BLaER1 (cell line): Measurements from ENCODE around the gene PLEKHD1.

Source experiments
- H3K27ac ChIP-seq: shearing (Covaris generic); formaldehyde crosslinking; 2 replicates; pipeline ENCODE4 v1.8.1; 2022
- H3K27me3 ChIP-seq: shearing (Covaris generic); formaldehyde crosslinking; 2 replicates; pipeline ENCODE4 v1.8.1; 2022
- H3K36me3 ChIP-seq: shearing (Covaris generic); formaldehyde crosslinking; 2 replicates; pipeline ENCODE4 v1.8.1; 2022
- H3K4me1 ChIP-seq: shearing (Covaris generic); formaldehyde crosslinking; 2 replicates; pipeline ENCODE4 v1.8.1; 2022
- H3K4me2 ChIP-seq: shearing (Covaris generic); formaldehyde crosslinking; 2 replicates; pipeline ENCODE4 v1.8.1; 2022
- H3K4me3 ChIP-seq: shearing (Covaris generic); formaldehyde crosslinking; 2 replicates; pipeline ENCODE4 v1.8.1; 2022
- H3K9ac ChIP-seq: shearing (Covaris generic); formaldehyde crosslinking; 2 replicates; pipeline ENCODE4 v1.8.1; 2022
- H3K9me3 ChIP-seq: shearing (Covaris generic); formaldehyde crosslinking; 2 replicates; pipeline ENCODE4 v1.8.1; 2022
- H4K20me1 ChIP-seq: shearing (Covaris generic); formaldehyde crosslinking; 2 replicates; pipeline ENCODE4 v1.8.1; 2022
- Cebpa-rat ChIP-seq: shearing (Covaris generic); IDR thresholded peaks from 2 replicates; pipeline ENCODE4 v1.8.1; 2022

Gene PLEKHD1

DNA sequence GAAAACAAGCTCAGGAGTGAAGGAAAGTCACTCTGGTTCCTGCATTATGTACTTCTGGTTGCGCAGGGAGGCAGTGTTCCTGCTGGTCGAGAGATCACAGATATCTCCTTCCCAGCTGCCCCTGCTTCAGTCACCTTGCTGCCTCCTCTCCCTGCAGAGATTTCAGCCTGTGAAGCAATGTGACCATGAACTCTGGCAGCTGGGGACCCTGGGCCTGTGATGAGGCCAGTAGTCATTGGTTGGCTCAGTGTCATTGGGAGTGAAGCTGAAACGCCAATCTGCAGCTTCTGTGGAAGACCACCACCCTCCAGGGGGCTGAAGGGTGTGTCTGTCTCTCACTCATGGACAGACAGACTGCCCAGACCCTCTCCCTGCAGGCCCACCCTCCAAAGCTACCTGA, 45.0 kb downstream of the PLEKHD1 start:
- Histone ChIP-seq H3K27me3 (no peaks in the 10 kb centered on the region), H3K4me3 (no peak overlapping the region), H3K36me3 (no peaks in the 10 kb centered on the region), H3K9me3 (no peaks in the 10 kb centered on the region), H3K4me1 (no peaks in the 10 kb centered on the region), H4K20me1 (no peaks in the 10 kb centered on the region), H3K9ac (no peak overlapping the region), H3K4me2 (no peak overlapping the region), H3K27ac (no peak overlapping the region)
- no peak for TF ChIP-seq Cebpa-rat

DNA sequence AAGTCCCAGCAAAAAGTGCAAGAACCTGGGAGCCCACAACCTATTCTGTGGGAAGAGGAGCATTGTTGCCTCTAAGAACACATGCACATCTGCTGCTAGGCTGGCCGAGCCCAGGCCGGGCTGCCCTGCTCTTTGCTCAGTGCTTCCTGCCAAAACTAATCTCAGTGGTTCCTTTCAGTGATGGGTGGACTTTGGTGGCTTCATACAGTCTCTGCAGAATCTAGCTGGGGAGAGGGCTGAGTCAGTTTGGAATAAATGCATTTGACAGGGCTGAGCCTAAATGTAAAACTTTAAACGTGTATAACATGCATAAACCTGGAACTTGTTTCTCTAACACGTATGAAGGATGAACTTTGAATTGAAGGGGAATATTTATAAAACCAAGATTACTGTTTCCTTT, 45.6 kb downstream of the PLEKHD1 start:
- H3K9ac ChIP-seq = no peak overlapping the region
- no peak for TF ChIP-seq Cebpa-rat
- no peak overlapping the region for H3K27ac ChIP-seq
- no peaks in the 10 kb centered on the region for H4K20me1 ChIP-seq
- H3K4me2 ChIP-seq = no peak overlapping the region
- H3K4me1 ChIP-seq = no peaks in the 10 kb centered on the region
- no peaks in the 10 kb centered on the region for H3K9me3 ChIP-seq
- no peak overlapping the region for H3K4me3 ChIP-seq
- H3K27me3 ChIP-seq = no peaks in the 10 kb centered on the region
- no peaks in the 10 kb centered on the region for H3K36me3 ChIP-seq

DNA sequence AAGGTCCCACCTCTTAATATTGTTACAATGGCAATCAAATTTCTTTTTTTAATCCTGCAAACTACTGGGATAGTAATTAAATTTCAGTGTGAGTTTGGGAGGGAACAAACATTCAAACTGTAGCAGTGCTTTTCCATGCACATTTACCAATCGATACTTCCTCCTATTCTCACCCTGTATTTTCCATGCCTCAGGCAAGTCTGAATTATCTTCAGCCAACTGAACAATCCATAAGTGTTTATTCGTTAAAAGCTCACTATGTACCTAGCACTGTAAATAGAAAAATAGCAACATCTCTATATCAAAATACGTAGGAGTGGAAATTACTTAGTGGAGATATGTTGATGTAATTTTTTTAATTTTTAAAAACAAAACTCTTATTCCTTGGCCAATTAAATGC, 46.6 kb downstream of the PLEKHD1 start:
- H3K27ac ChIP-seq = no peak overlapping the region
- H3K4me1 ChIP-seq = no peaks in the 10 kb centered on the region
- H3K4me3 ChIP-seq = no peak overlapping the region
- no peaks in the 10 kb centered on the region for H4K20me1 ChIP-seq
- H3K4me2 ChIP-seq = no peak overlapping the region
- H3K9me3 ChIP-seq = no peaks in the 10 kb centered on the region
- no peak overlapping the region for H3K9ac ChIP-seq
- no peaks in the 10 kb centered on the region for H3K36me3 ChIP-seq
- no peak for TF ChIP-seq Cebpa-rat
- H3K27me3 ChIP-seq = no peaks in the 10 kb centered on the region

DNA sequence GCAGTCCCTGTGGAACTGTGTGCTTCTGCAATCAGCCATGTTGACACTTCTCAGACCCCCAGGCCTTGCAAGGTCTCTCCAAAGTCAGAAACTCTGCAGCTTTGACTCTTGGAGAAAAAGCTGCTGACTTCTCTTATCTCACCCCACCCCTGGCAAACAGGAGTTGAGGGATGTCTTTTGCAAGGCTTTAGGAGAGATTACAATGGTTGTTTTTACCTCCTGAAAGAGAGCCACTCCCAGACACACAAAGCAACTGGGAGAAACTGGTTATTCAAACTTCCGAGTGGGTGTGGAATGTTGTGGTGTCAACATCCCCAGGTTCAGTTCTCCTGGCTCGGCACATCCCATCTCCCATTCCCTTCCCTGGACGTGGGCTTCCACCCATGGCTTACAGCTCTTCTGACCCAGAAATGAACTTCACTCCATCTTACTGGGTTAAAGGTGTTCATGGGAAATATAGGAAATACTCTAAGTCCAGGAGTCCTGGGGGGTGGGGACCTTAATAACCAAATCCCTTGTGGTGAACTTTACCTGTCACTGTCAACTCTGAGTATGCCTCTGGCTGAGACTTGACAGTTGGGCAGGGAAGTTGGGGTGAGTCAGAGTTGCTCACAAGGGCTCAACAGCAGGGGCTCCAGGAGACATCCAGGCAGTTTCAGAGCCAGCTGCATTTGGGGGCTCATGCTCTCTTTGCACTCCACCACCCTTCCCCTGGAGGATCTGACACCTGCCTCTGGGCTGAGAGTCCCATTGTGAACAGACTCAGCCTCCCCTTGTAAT, 48.2 kb downstream of the PLEKHD1 start:
- H3K4me2 ChIP-seq = no peak overlapping the region
- H3K36me3 ChIP-seq = no peaks in the 10 kb centered on the region
- H3K4me3 ChIP-seq = no peak overlapping the region
- no peaks in the 10 kb centered on the region for H3K9me3 ChIP-seq
- no peak overlapping the region for H3K9ac ChIP-seq
- H3K27ac ChIP-seq = no peak overlapping the region
- H3K27me3 ChIP-seq = no peaks in the 10 kb centered on the region
- H3K4me1 ChIP-seq = 0 out of 2 replicates have a peak, but pooled peaks cover 4% of the 10 kb centered on the region
- H4K20me1 ChIP-seq = no peaks in the 10 kb centered on the region
- no peak for TF ChIP-seq Cebpa-rat

DNA sequence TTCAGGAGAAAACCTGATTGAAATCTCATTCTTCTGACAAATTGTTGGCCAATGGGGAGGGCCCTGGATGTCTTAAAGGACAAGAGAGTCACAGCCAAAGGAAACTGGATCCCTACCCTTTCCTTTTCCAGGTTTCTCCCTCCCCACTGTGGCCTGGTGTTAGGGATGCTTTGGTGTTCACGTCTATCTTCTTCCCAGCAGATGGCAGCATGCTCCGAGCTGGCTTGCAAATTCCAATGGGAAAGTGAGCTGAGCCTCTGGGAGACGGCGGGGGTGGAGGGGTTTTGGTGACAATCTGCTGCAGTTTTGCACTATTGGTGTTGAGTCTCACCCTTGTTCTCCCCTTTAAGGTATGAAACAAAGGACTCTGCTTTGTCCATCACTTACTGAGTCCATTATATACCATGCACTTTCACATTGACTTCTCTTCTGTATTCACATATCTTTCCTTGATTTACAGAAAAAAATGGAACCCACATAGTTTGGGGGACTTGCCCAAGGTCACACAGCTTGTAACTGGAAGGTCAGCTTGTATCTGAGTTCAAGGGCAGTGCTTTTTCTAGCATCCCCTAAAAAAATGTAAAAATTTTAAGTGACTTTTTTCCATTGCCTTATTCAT, 50.8 kb downstream of the PLEKHD1 start:
- Histone ChIP-seq H3K27me3 (no peaks in the 10 kb centered on the region), H3K4me2 (no peak overlapping the region)

DNA sequence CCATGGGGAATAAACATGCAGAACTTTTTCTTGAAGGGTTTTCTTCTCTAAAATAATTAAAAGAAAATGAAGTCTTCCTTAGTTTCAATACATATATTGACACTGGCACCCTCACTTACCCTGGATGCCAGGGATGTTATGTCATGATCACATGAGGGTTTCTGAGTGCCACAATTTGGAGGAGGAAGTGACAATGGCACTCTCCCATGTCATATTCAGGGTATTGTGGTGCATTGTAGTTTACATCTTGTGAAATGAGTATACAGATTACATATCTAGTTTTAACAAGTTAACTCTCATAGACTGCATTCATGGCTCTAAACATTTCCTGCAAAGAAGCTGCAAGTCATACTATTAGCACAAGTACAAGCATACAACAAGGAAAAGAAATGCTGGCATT, 52.4 kb downstream of the PLEKHD1 start:
- Histone ChIP-seq H3K4me1 (0 out of 2 replicates have a peak, but pooled peaks cover 4% of the 10 kb centered on the region), H3K27me3 (no peaks in the 10 kb centered on the region), H3K4me2 (no peak overlapping the region), H3K36me3 (no peaks in the 10 kb centered on the region), H4K20me1 (no peaks in the 10 kb centered on the region), H3K9me3 (no peaks in the 10 kb centered on the region), H3K27ac (no peak overlapping the region), H3K9ac (no peak overlapping the region), H3K4me3 (no peak overlapping the region)
- no peak for TF ChIP-seq Cebpa-rat

More for the DNA sequence above, 50.8 kb downstream of the PLEKHD1 start:
- no peak for TF ChIP-seq Cebpa-rat
- H3K4me3 ChIP-seq = no peak overlapping the region
- no peaks in the 10 kb centered on the region for H3K9me3 ChIP-seq
- H4K20me1 ChIP-seq = no peaks in the 10 kb centered on the region
- no peaks in the 10 kb centered on the region for H3K36me3 ChIP-seq
- no peak overlapping the region for H3K9ac ChIP-seq
- no peak overlapping the region for H3K27ac ChIP-seq
- H3K4me1 ChIP-seq = 0 out of 2 replicates have a peak, but pooled peaks cover 4% of the 10 kb centered on the region

DNA sequence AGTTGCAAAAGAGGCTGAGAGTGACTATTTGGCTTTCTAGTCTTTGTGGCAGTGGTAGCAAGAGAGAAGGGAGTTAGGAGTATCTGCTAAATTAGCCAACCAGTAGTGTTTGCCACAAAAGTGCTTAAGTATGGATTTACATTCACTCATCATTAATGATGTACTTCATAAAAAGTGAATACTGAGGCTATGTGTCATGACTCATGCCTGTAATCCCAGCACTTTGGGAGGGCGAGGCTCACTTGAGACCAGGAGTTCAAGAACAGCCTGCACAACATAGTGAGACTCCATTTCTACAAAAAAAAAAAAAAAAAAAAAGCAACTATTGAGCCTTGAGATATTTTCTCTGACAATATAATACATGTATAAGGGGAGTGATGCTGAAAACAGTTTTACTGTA, 53.4 kb downstream of the PLEKHD1 start:
- H3K9ac ChIP-seq = no peak overlapping the region
- no peaks in the 10 kb centered on the region for H3K9me3 ChIP-seq
- H3K27me3 ChIP-seq = no peaks in the 10 kb centered on the region
- H3K4me1 ChIP-seq = 0 out of 2 replicates have a peak, but pooled peaks cover 4% of the 10 kb centered on the region
- no peaks in the 10 kb centered on the region for H4K20me1 ChIP-seq
- no peak overlapping the region for H3K4me3 ChIP-seq
- no peak overlapping the region for H3K4me2 ChIP-seq
- H3K36me3 ChIP-seq = no peaks in the 10 kb centered on the region
- H3K27ac ChIP-seq = no peak overlapping the region
- no peak for TF ChIP-seq Cebpa-rat

DNA sequence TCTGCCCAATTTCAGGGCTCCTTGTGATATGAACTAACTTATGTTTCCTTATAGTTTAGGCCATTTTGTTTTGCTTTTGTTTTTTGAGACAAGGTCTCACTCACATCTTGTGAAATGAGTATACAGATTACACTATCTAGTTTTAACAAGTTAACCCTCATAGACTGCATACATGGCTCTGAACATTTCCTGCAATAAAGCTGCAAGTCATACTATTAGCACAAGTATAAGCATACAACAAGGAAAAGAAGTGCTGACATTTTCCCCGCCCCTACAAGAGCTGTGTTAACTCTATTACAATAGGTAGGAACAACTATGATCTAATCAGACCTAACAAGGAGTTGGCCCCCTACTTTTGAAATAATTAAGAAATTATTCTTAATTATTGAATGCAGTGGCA, 54.2 kb downstream of the PLEKHD1 start:
- H3K9me3 ChIP-seq = no peaks in the 10 kb centered on the region
- H3K4me1 ChIP-seq = 0 out of 2 replicates have a peak, but pooled peaks cover 4% of the 10 kb centered on the region
- H3K27me3 ChIP-seq = no peaks in the 10 kb centered on the region
- no peak overlapping the region for H3K4me3 ChIP-seq
- no peaks in the 10 kb centered on the region for H4K20me1 ChIP-seq
- no peak overlapping the region for H3K4me2 ChIP-seq
- TF ChIP-seq Cebpa-rat = no peak
- H3K27ac ChIP-seq = no peak overlapping the region
- H3K9ac ChIP-seq = no peak overlapping the region
- H3K36me3 ChIP-seq = no peaks in the 10 kb centered on the region

DNA sequence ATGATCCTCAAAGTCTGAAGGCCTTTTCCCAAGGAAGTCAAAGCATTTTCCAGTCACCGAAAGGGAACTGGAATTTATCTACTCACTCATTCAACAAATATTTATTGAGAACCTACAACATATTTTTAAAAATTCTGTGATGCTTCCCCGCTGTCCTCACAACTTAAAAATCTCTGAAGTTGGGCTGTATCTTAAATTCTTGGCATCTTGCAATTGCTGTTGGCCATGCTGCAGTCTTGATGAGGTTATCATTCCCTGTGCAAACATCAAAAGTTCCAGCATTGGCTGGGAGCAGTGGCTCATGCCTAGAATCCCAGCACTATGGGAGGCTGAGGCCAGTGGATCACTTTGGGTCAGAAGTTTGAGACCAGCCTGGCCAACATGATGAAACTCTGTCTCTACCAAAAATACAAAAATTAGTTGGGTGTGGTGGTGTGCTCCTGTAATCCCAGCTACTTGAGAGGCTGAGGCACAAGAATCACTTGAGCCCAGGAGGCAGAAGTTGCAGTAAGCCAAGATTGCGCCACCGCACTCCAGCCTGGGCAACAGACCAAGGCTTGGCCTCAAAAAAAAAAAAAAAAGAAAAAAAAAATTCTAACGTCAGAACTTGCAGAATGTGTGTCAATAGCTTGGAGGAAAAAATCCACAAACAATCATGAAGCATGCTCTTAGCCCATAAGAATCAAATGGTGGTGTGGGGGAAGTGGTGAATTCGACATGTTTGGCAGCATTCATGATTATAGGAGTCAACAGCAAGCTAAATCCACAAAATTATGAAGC, 55.3 kb downstream of the PLEKHD1 start:
- no peaks in the 10 kb centered on the region for H3K27me3 ChIP-seq
- H3K4me2 ChIP-seq = no peak overlapping the region
- no peak overlapping the region for H3K9ac ChIP-seq
- H4K20me1 ChIP-seq = no peaks in the 10 kb centered on the region
- 0 out of 2 replicates have a peak, but pooled peaks cover 4% of the 10 kb centered on the region for H3K4me1 ChIP-seq
- no peaks in the 10 kb centered on the region for H3K9me3 ChIP-seq
- TF ChIP-seq Cebpa-rat = no peak
- H3K27ac ChIP-seq = no peak overlapping the region
- H3K4me3 ChIP-seq = no peak overlapping the region
- no peaks in the 10 kb centered on the region for H3K36me3 ChIP-seq
